GM18508 (cell line): ENCODE measurements around the gene RTN3.

Experiments
- ATAC-seq: cut with Tn5 transposase; IDR thresholded peaks from one replicate; pipeline ENCODE4 v1.9.1; 2021; ENCODE audit warnings: moderate number of reproducible peaks; ENCODE audit not compliant: insufficient read depth, unreplicated experiment

RTN3 gene

GRCh38 chr11:63736864-63737263 lies 55.6 kb downstream of the RTN3 start:
- ATAC-seq: no peak

- ATAC-seq: no peak
Observed at GRCh38 chr11:63737718-63738117, 56.4 kb downstream of the RTN3 start.

GRCh38 chr11:63738720-63739360 lies 57.5 kb downstream of the RTN3 start:
- ATAC-seq: no peak

- ATAC-seq: no peak
Observed at GRCh38 chr11:63745304-63746170, 64.2 kb downstream of the RTN3 start.

GRCh38 chr11:63747011-63747410 lies 65.7 kb downstream of the RTN3 start:
- no peak for ATAC-seq

- ATAC-seq: no peak
Observed at GRCh38 chr11:63749624-63750023, 68.3 kb downstream of the RTN3 start.

GRCh38 chr11:63756919-63757761 lies 75.8 kb downstream of the RTN3 start:
- no peak for ATAC-seq

GRCh38 chr11:63760487-63761079 lies 79.3 kb downstream of the RTN3 start:
- ATAC-seq: no peak

- ATAC-seq: no peak
Observed at GRCh38 chr11:63761188-63761587, 79.9 kb downstream of the RTN3 start.

- no peak for ATAC-seq
Observed at GRCh38 chr11:63761931-63762653, 80.8 kb downstream of the RTN3 start.

- no peak for ATAC-seq
Observed at GRCh38 chr11:63762654-63763495, 81.6 kb downstream of the RTN3 start.

GRCh38 chr11:63763496-63764339 lies 82.4 kb downstream of the RTN3 start:
- no peak for ATAC-seq

GRCh38 chr11:63764340-63764678 lies 83.0 kb downstream of the RTN3 start:
- ATAC-seq: no peak

GRCh38 chr11:63764679-63765647 lies 83.7 kb downstream of the RTN3 start:
- no peak for ATAC-seq

GRCh38 chr11:63765688-63766241 lies 84.5 kb downstream of the RTN3 start:
- ATAC-seq: no peak

GRCh38 chr11:63766531-63767235 lies 85.4 kb downstream of the RTN3 start:
- ATAC-seq: no peak
